Measurements from ENCODE around the gene ZMIZ2.
"Not testable (repeated sequence)": the region's sequence is repeated elsewhere in the genome, so short reads cannot be mapped to it uniquely, and the experiment has no call there.

ZMIZ2 gene

DNA sequence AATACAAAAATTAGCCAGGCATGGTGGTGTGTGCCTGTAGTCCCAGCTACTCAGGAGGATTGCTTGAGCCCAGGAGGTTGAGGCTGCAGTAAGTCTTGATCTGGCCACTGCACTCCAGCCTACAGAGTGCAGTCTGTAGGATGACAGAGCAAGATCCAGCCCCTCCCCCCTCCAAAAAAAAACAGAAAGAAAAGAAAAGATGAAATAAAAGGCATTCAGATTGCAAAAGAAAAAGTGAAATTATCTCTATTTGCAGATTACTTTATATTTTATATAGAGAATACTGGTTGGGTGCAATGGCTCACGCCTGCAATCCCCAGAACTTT lies 20.7 kb upstream of the ZMIZ2 start:
- no peak overlapping the region for H2AFZ ChIP-seq
- H3K4me1 ChIP-seq, result no peaks in the 10 kb centered on the region
- H3K36me3 ChIP-seq (ENCODE audit: control insufficient read depth, insufficient read depth, low read length), result no peaks in the 10 kb centered on the region
- H3K9ac ChIP-seq, result no peak overlapping the region
- no peaks in the 10 kb centered on the region for H3K79me2 ChIP-seq
- TF ChIP-seq, protein P1, sequence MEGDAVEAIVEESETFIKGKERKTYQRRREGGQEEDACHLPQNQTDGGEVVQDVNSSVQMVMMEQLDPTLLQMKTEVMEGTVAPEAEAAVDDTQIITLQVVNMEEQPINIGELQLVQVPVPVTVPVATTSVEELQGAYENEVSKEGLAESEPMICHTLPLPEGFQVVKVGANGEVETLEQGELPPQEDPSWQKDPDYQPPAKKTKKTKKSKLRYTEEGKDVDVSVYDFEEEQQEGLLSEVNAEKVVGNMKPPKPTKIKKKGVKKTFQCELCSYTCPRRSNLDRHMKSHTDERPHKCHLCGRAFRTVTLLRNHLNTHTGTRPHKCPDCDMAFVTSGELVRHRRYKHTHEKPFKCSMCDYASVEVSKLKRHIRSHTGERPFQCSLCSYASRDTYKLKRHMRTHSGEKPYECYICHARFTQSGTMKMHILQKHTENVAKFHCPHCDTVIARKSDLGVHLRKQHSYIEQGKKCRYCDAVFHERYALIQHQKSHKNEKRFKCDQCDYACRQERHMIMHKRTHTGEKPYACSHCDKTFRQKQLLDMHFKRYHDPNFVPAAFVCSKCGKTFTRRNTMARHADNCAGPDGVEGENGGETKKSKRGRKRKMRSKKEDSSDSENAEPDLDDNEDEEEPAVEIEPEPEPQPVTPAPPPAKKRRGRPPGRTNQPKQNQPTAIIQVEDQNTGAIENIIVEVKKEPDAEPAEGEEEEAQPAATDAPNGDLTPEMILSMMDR (IDR thresholded peaks at IDR 0.05), result no peak
- no peaks in the 10 kb centered on the region for H3K9me3 ChIP-seq (ENCODE audit: control insufficient read depth, low read length)
- no peak overlapping the region for H3K4me2 ChIP-seq (ENCODE audit: low read length)
- H3K27me3 ChIP-seq (ENCODE audit: control insufficient read depth, insufficient read depth, low read length), result no peaks in the 10 kb centered on the region
- H3K27ac ChIP-seq, result no peak overlapping the region
- H3K4me3 ChIP-seq (ENCODE audit: low read depth, low read length), result no peak overlapping the region

DNA sequence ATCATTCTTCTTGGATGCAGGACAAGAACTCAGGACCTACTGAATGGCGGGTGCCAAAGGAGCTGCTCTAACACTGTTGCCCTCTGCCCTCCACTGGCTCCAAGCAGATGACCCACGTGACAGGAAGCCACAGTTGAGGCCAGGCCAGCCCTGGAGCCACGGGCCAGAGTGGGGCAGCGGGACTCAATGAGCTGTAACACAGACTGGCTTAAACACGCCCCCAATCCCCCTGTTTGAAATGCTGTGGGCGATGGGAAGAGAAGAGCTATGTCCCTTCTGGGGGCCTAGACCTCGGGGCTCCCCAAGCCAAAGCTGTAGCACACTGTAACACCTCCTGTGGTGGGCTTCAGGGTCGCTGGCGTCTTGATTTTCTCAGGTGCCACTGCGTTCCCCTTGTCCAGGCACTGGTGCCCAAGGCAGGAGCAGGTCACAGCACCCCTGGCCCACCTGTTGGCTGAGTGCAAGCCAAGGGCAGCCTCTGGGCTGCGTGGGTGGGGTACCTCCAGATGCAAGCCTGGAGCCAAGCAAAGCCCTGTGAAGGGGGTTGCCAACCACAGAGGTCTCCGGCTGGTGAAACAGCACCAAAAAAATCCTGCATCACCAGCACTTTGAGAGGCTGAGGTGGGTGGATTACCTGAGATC lies 18.6 kb upstream of the ZMIZ2 start:
- Histone ChIP-seq H3K4me1 (no peaks in the 10 kb centered on the region), H3K27ac (no peak overlapping the region), H3K4me3 (ENCODE audit: low read depth, low read length) (no peak overlapping the region), H3K27me3 (ENCODE audit: control insufficient read depth, insufficient read depth, low read length) (no peaks in the 10 kb centered on the region), H3K36me3 (ENCODE audit: control insufficient read depth, insufficient read depth, low read length) (no peaks in the 10 kb centered on the region), H3K4me2 (ENCODE audit: low read length) (no peak overlapping the region), H2AFZ (no peak overlapping the region), H3K9me3 (ENCODE audit: control insufficient read depth, low read length) (no peaks in the 10 kb centered on the region), H3K79me2 (no peaks in the 10 kb centered on the region), H3K9ac (no peak overlapping the region)
- TF ChIP-seq, protein P1 (IDR thresholded peaks at IDR 0.05), result no peak

DNA sequence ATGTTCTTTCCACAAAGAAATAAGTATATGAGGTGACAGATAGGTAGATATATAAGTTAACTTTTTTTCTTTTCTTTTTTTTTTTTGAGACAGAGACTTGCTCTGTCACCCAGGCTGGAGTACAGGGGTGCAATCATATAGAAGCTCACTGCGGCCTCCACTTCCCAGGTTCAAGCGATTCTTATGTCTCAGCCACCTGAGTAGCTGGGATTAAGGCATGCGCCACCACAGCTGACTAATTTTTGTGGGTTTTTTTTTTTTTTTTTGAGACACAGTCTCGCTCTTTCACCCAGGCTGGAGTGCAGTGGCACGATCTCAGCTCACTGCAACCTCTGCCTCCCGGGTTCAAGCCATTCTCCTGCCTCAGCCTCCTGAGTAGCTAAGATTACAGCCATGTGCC lies 15.7 kb upstream of the ZMIZ2 start:
- not testable (repeated sequence) for H3K27me3 ChIP-seq (ENCODE audit: control insufficient read depth, insufficient read depth, low read length); H3K27ac ChIP-seq; H3K9ac ChIP-seq; H3K4me1 ChIP-seq; H2AFZ ChIP-seq; H3K4me3 ChIP-seq (ENCODE audit: low read depth, low read length); H3K79me2 ChIP-seq; H3K9me3 ChIP-seq (ENCODE audit: control insufficient read depth, low read length); H3K36me3 ChIP-seq (ENCODE audit: control insufficient read depth, insufficient read depth, low read length); H3K4me2 ChIP-seq (ENCODE audit: low read length)

DNA sequence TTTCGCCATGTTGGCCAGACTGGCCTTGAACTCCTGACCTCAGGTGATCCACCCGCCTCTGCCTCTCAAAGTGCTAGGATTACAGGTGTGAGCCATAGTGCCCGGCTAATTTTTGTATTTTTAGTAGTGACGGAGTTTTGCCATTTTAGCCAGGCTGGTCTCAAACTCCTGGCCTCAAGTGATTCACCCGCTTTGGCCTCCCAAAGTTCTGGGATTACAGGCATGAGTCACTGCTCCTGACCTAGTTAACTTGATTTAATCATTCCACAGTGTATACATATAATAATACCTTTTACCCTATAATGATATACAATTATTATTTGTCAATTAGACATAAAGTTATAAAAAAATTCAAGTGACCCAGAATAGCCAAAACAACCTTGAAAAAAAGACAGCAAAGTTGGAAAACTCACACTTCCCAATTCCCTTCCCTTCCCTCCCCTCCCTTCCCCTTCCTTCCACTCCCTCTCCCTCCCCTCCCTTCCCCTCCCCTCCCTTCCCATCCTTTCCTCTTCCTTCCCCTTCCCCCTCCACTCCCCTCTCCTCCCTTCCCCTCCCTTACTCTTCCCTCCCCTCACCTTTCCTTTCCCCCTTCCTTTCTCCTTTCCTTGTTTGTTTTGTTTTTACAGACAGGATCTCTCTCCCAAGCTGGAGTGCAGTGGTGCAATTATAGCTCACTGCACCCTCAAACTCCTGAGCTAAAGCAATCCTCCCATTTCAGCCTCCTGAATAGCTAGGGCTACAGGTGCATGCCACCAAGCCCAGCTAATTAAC lies 14.8 kb upstream of the ZMIZ2 start:
- Histone ChIP-seq H3K4me2 (ENCODE audit: low read length) (no peak overlapping the region), H2AFZ (no peak overlapping the region), H3K9me3 (ENCODE audit: control insufficient read depth, low read length) (no peaks in the 10 kb centered on the region), H3K27ac (no peak overlapping the region), H3K79me2 (no peaks in the 10 kb centered on the region), H3K4me1 (no peaks in the 10 kb centered on the region), H3K36me3 (ENCODE audit: control insufficient read depth, insufficient read depth, low read length) (no peaks in the 10 kb centered on the region), H3K27me3 (ENCODE audit: control insufficient read depth, insufficient read depth, low read length) (no peaks in the 10 kb centered on the region), H3K4me3 (ENCODE audit: low read depth, low read length) (no peak overlapping the region), H3K9ac (no peak overlapping the region)
- TF ChIP-seq, protein P1 (IDR thresholded peaks at IDR 0.05), result no peak

DNA sequence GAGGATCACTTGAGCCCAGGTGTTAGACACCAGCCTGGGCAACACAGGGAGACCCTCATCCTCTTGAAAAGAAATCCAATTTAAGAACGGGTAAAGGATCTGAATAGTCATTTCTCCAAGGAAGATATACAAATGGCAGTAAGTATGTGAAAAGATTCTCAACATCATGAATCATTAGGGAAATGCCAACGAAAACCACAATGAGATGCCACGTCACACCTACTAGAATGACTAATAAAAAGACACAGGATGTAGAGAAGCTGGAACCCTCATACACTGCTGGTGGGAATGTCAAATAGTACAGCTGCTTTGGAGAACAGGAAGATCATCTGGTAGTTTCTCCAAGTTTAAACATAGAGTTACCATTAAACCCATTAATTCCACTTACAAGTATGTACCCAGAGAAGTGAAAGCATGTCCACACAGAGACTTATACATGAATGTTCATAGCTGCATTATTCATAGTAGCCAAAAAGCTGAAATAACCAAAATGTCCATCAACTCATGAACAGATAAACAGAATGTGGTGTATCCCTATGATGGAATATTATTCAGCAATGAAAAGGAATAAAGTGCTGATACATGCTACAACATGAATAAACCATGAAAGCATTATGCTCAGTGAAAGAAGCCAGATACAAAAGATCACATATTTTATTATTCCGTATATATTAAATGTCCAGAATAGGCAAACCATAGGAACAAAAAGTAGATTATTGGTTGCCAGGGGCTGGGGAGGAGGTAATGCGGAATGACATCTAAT lies 13.1 kb upstream of the ZMIZ2 start:
- no peak overlapping the region for H3K27ac ChIP-seq
- no peak overlapping the region for H2AFZ ChIP-seq
- no peaks in the 10 kb centered on the region for H3K4me1 ChIP-seq
- no peak overlapping the region for H3K4me2 ChIP-seq (ENCODE audit: low read length)
- H3K9ac ChIP-seq, result no peak overlapping the region
- TF ChIP-seq, protein P1 (IDR thresholded peaks at IDR 0.05), result no peak
- no peaks in the 10 kb centered on the region for H3K9me3 ChIP-seq (ENCODE audit: control insufficient read depth, low read length)
- H3K36me3 ChIP-seq (ENCODE audit: control insufficient read depth, insufficient read depth, low read length), result no peaks in the 10 kb centered on the region
- no peak overlapping the region for H3K4me3 ChIP-seq (ENCODE audit: low read depth, low read length)
- H3K79me2 ChIP-seq, result no peaks in the 10 kb centered on the region
- H3K27me3 ChIP-seq (ENCODE audit: control insufficient read depth, insufficient read depth, low read length), result no peaks in the 10 kb centered on the region
